GM18870 (cell line): Measurements from ENCODE around the gene LRRC8C.
A peak's percentile ranks its signal among the peaks of the same experiment; 100 is the strongest.

Source experiments
- ATAC-seq: cut with Tn5 transposase; IDR thresholded peaks from one replicate; pipeline ENCODE4 v1.9.1; 2021; ENCODE audit warnings: moderate library complexity; ENCODE audit not compliant: unreplicated experiment

LRRC8C gene

GRCh38 chr1:89761338-89761737 is 128.4 kb downstream of the LRRC8C start:
- no peak for ATAC-seq

DNA sequence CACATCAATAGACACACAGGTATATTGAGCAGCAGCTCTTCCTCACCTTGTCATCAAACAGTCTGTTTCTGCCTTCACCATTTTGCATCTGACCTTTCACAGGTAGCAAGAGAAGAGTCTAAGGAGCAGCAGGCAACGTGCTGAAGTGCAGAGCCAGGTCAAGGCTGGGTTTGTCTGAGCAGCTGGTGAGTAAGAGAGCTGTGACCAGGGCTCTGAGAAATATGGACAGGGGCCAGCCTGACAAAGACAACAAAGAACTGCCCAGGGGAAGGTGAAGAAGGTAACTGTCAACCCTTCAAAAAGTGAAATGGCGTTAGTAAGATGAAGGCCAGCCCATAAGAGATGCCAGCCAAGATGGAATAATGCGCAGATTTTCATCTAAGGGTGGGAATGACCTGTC is 129.0 kb downstream of the LRRC8C start:
- no peak for ATAC-seq

DNA sequence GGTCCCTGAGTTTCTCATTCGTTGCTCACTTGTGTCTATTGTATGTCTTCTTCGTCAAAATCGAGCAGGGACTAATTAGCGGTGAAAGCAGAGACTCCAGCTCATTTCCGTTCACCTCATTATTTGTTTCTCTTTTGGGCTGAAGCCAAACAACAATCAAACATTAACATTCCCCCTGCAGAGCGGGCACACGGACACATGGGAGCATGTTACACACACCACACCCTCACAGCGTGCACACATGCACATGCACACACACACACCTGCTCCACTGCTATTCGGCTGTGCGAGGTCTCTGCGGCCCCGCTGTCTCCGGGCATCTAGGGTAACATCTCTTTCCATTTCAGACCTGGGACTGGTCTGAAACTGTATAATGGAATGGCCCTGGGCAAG is 129.5 kb downstream of the LRRC8C start:
- no peak for ATAC-seq

GRCh38 chr1:89762779-89763648 is 130.1 kb downstream of the LRRC8C start:
- ATAC-seq = peak; percentile 79

- ATAC-seq = no peak
These were observed 130.7 kb downstream of the LRRC8C start for GRCh38 chr1:89763649-89763986.

GRCh38 chr1:89765774-89766173 is 132.9 kb downstream of the LRRC8C start:
- no peak for ATAC-seq

- no peak for ATAC-seq
These were observed 134.7 kb downstream of the LRRC8C start for GRCh38 chr1:89767618-89768017.
